ENCODE data around the gene P2RY6.
"Not testable (repeated sequence)": the region's sequence is repeated elsewhere in the genome, so short reads cannot be mapped to it uniquely, and the experiment has no call there.

The P2RY6 gene

DNA sequence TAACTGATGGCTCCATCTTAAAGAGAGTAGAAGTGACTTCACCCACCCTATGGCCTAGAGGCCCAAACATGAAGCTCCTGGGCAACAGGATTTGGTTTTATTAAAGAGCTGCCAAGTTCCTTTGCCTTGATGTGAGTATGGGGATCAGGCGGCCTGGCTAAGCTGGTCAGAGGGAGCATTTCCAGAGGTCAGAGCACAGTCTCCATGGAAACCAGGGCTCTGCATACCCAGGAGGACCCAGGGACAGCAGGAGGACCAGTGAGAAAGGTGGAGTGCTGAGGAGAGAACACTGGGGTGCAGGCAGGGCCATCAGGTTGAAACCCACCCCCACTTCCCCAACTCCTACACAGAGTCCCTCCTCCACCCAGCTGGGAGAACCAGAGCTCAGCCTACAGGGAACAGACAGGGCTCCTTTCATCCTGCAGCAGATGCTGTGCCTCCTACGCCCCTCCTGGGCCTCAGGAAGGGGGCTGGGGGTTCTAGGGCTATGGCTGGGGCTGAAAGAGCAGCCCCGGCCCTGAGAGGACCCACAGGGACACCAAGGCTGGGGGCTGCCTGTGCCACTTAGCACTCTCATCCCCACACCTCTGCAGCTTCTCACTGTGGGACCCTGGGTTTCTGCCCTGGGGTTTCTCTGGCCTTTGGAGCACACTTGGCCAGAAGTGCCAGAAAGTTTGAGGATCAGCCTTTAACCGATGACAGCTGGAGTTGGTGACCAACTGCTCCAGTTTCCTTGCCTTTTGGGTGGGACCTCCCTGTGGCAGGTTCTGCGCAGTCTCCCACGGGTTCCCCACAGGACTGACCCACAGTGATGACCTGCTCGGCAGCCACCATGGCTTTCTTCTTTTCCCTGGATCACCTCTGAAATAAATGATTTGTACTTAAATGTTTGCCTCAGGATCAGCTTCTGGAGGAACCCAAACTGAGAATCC is 13.8 kb upstream of the P2RY6 start:
- no peak for FAIRE-seq
- no peak for DNase-seq (ENCODE audit: extremely low spot score, insufficient read length, low read depth)

DNA sequence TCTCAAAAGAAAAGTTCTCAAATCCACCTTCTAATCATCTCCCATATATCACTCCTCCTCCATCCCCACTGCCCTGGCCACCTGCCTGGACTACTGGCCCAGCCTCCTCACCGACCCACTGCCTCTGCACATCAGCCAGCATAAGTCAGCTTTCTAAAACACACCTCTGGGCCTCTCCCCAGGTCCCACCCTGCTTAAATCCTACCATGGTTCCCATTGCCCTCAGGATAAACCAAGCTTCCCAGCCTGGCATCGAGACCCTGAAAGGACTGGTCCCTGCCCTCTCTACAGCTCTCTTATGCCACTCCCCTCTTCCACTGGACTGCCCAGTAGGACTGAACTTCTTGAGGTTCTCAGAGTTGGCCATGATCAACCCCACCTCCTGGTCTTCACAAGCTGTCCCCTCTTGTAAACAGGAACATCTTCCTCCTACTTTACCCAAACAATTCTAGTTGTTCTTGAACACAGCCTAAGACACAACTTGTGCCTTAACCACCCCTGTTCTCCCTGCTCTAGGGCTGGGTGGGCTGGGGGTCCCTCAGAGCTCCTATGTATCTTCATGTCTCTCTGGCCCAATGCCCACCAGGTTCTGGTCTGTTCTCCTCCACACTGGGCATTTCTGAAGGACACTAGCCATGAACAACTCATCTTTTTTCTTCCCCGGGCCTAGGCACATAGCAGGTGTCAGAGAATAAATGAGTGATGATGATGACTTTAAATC is 12.6 kb upstream of the P2RY6 start:
- FAIRE-seq (no peak), DNase-seq (ENCODE audit: extremely low spot score, insufficient read length, low read depth) (no peak)

DNA sequence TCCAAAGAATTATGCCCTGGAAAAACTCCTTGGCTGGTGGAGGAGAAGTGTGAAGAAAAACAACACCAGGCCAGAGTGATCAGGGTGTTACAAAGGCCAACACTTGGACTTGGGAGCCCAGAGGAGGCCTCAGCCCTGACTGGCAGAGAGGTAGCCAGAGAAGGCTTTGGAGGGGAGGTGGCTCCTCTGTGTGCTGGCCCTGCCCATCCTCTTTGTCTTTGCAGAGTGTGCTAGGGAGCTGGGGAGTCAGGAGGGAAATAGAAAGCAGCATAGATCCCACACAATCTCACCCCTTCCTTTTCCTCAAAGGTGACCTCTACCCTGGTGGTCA is 12.0 kb upstream of the P2RY6 start:
- DNase-seq (ENCODE audit: extremely low spot score, insufficient read length, low read depth) = no peak
- no peak for FAIRE-seq

- DNase-seq (ENCODE audit: extremely low spot score, insufficient read length, low read depth) = no peak
- FAIRE-seq = no peak
Observed at GRCh38 chr11:73262851-73263495, 9.2 kb upstream of the P2RY6 start.

GRCh38 chr11:73263640-73264039 is 8.5 kb upstream of the P2RY6 start:
- DNase-seq (ENCODE audit: extremely low spot score, insufficient read length, low read depth) = no peak
- FAIRE-seq = no peak

- FAIRE-seq = no peak
- no peak for DNase-seq (ENCODE audit: extremely low spot score, insufficient read length, low read depth)
Observed at GRCh38 chr11:73265278-73265810, 6.8 kb upstream of the P2RY6 start.

GRCh38 chr11:73265853-73266645 is 6.1 kb upstream of the P2RY6 start:
- no peak for FAIRE-seq
- DNase-seq (ENCODE audit: extremely low spot score, insufficient read length, low read depth) = no peak

GRCh38 chr11:73266646-73267020 is 5.5 kb upstream of the P2RY6 start:
- FAIRE-seq (no peak), DNase-seq (ENCODE audit: extremely low spot score, insufficient read length, low read depth) (no peak)

- DNase-seq (ENCODE audit: extremely low spot score, insufficient read length, low read depth) = no peak
- no peak for FAIRE-seq
Observed at GRCh38 chr11:73267122-73267846, 4.9 kb upstream of the P2RY6 start.

GRCh38 chr11:73267906-73268540 is 4.1 kb upstream of the P2RY6 start:
- DNase-seq (ENCODE audit: extremely low spot score, insufficient read length, low read depth) = no peak
- no peak for FAIRE-seq

DNA sequence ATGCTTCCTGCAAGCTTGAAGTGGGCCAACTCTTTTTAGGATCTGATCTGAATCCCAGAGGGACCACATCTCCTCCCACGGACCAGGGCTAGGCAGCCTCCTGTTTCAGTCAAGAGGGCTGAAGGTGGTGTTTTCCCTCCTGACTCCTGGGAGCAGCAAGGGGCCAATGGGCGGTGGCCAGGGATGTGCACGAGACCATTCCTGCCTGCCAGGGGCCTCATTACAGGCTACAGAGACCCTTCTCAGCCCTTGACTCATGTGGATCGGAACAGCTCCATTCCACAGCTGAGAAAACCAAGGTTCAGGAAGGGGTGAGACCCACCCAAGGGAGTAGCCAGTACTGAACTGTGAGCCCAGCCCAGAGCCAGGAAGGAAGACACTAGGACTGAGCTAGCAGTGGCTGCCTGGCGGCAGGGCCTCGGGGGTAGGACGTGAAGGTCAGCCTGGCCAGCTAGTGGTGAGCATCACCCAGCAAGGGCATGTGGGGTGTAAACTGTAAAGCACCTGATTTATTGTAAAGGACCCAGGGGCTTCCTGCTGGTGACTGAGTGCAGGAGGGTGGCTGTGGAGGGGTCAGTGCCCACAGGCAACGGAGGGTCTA is 3.4 kb upstream of the P2RY6 start:
- DNase-seq (ENCODE audit: extremely low spot score, insufficient read length, low read depth) (no peak), FAIRE-seq (no peak)

DNA sequence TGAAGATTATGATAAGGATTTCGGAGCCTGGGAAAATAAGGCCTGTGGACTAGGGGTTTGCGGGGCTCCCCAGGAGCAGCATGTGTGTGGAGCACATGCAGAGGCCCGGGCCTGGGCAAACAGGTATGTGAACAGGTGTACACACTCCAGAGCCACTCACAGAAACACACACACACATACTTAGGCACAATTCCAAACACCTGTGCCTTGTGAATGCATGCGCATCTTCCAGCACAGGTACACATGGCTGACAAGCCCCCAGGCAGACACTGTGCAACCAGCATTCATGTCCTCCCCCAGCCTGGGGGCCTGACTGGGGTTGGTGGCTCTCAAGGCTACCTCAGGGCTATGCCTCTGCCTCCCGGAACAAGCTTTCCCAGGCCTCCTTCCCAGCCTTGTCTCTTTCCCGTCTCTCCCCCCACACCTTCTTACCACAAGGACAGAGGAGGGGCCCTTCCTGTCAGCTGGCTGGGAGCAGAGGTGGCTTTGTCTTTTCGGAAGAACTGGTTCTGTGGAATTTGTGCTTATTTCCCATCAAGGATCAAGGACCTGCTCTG is 2.6 kb upstream of the P2RY6 start:
- no peak for DNase-seq (ENCODE audit: extremely low spot score, insufficient read length, low read depth)
- FAIRE-seq = no peak

- peak; percentile 29 for FAIRE-seq
- DNase-seq (ENCODE audit: extremely low spot score, insufficient read length, low read depth) = no peak
Observed at GRCh38 chr11:73270016-73270854, 1.9 kb upstream of the P2RY6 start.

DNA sequence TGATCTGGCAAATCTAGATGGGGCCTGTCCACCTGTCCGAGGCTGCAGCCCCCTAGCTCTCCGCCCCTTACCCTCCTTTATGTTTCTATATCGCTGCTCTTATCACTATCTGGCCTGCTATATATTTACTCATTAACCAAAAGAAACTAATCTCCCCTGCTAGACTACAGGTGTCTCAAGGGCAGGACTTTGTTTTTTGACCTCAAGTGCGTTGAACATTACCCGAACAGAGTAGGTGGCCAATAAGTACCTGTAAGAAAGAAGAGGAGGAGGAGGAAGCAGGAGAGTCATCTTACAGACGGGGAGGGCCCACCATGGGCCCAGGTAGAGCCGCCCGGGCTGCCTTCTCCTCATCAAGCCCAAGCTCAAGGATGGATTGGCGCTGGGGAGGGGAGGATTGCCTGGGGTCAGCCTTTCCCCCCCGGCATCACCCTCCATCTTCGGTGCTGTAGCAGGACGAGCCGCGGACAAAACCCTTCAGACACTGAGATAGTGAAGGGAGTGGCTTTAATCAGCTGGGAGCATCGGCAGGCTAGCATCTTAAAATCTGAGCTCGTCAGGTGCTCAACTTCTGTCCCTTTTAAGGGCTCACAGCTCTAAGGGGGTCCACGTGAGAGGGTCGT is 1.2 kb upstream of the P2RY6 start:
- no peak for FAIRE-seq
- DNase-seq (ENCODE audit: extremely low spot score, insufficient read length, low read depth) = no peak

- not testable (repeated sequence) for FAIRE-seq; DNase-seq (ENCODE audit: extremely low spot score, insufficient read length, low read depth)
Observed at GRCh38 chr11:73271478-73271865, 666 bp upstream of the P2RY6 start.

GRCh38 chr11:73272680-73273038 is 521 bp downstream of the P2RY6 start:
- FAIRE-seq (no peak), DNase-seq (ENCODE audit: extremely low spot score, insufficient read length, low read depth) (no peak)

All from GM18507 (cell line).